HepG2 (cell line): ENCODE data around the gene CASKIN1. TPM values are rescaled to one million over a fixed set of nuclear protein-coding genes. Genes with fewer than 3 reads are reported as not detected.

ENCODE experiments used
- ARID3A ChIP-seq: IDR thresholded peaks from 2 replicates; pipeline ENCODE4 v1.6.1; 2012; ENCODE audit warnings: low read depth, low read length, improper control_type of control experiment
- HBP1 ChIP-seq: IDR thresholded peaks from 2 replicates; pipeline ENCODE4 v1.6.1; 2016; ENCODE audit warnings: low read depth, control low read depth
- HMGXB4 ChIP-seq, 2 experiments: sonication (generic) in 1 of 2; formaldehyde crosslinking in 1 of 2; IDR thresholded peaks; 2 replicates each; pipeline versions ENCODE4 v1.4.0 to v1.6.1; 2018 to 2020; ENCODE audit warnings: missing genetic modification reagents in 2 of 2, borderline replicate concordance in 1 of 2, low read depth in 1 of 2, mild to moderate bottlenecking in 1 of 2, missing biosample characterization in 1 of 2
- HOMEZ ChIP-seq: IDR thresholded peaks from 2 replicates; pipeline ENCODE4 v1.6.1; 2016; ENCODE audit warnings: low read depth
- RBFOX2 ChIP-seq: fragments of 200-400 bp; formaldehyde crosslinking; IDR thresholded peaks from 2 replicates; pipeline ENCODE4 v1.6.1; 2017; ENCODE audit warnings: low read depth, mild to moderate bottlenecking, low read length
- RXRA ChIP-seq: sonication (generic); formaldehyde crosslinking; IDR thresholded peaks from 2 replicates; pipeline ENCODE4 v1.5.1; 2020; ENCODE audit warnings: missing genetic modification reagents
- THAP9 ChIP-seq: sonication (generic); formaldehyde crosslinking; IDR thresholded peaks from 2 replicates; pipeline ENCODE4; 2020; ENCODE audit warnings: missing genetic modification reagents, mild to moderate bottlenecking, borderline replicate concordance
- ZFP37 ChIP-seq: sonication (generic); formaldehyde crosslinking; IDR thresholded peaks from 2 replicates; pipeline ENCODE4 v1.4.0; 2020; ENCODE audit warnings: missing genetic modification reagents, borderline replicate concordance
- ZMAT3 ChIP-seq: sonication (generic); formaldehyde crosslinking; conservative IDR thresholded peaks from 2 replicates; pipeline ENCODE4 v1.7.0; 2021; ENCODE audit warnings: missing genetic modification reagents
- ZNF468 ChIP-seq: sonication (generic); formaldehyde crosslinking; IDR thresholded peaks from 2 replicates; pipeline ENCODE4 v1.8.0; 2022; ENCODE audit warnings: mild to moderate bottlenecking, moderate library complexity, missing genetic modification reagents
- polyA plus RNA-seq, 8 experiments: library from polyadenylated mRNA; depleted of rRNA in 3 of 8; stranded (reverse) in 7 of 8; unstranded in 1 of 8; fragments of >200 nt; fragmentation: Illumina TruSeq in 4 of 8; extraction: Trizol in 4 of 8; gene quantifications; 2 replicates each; pipeline versions ENCODE4 v1.2.1 to v1.2.3, GENCODE V29; 2011 to 2016; ENCODE audit warnings: low read depth in 4 of 8, missing spikeins in 1 of 8, mixed read lengths in 1 of 8; ENCODE audit not compliant: insufficient read depth in 1 of 8
- total RNA-seq, 5 experiments: library from RNA; depleted of rRNA; stranded (reverse); fragments of >200 nt; fragmentation: Illumina TruSeq; extraction: Trizol; gene quantifications; 2 replicates each; pipeline ENCODE4 v1.2.3, GENCODE V29; 2016; ENCODE audit warnings: low read depth in 1 of 5

CASKIN1 gene
- total and polyA plus RNA-seq, 2 of the 13 experiments (the other 11 are each of a cell fraction or from before 2014, with no cell fraction given), result 1.2 to 2.2 TPM

- TF ChIP-seq HOMEZ (CRISPR knock-in tag), result no peak
- peak; percentile 92 for TF ChIP-seq RBFOX2
- no peak for TF ChIP-seq ZNF468 (CRISPR knock-in tag)
- TF ChIP-seq HMGXB4 (CRISPR knock-in tag; IDR thresholded peaks at IDR 0.05; ENCODE audit: borderline replicate concordance in 1 of 2, low read depth in 1 of 2), result peak; percentile 69 to 95; a peak in 3 of 4 replicates
- no peak for TF ChIP-seq ARID3A
- TF ChIP-seq ZFP37, result no peak
- peak; percentile 64; the same call in 1 of the 2 replicates for TF ChIP-seq RXRA
- peak; percentile 44; the same call in 1 of the 2 replicates for TF ChIP-seq THAP9 (CRISPR knock-in tag)
- TF ChIP-seq ZMAT3 (CRISPR knock-in tag), result no peak; the same call in 1 of the 2 replicates
- TF ChIP-seq HBP1 (CRISPR knock-in tag), result peak; percentile 86
Measured at GRCh38 chr16:2223221-2223941, 27.0 kb upstream of the CASKIN1 start, which contains the start of gene E4F1 (continued).
